Occipital lobe (tissue), 2 donors: Measurements from ENCODE around the gene ST8SIA3. TPM values are rescaled to one million over a fixed set of nuclear protein-coding genes. Genes with fewer than 3 reads are reported as not detected.

Source experiments
- DNase-seq: peaks from one replicate; lab custom pipeline; 2025; lab: John Stamatoyannopoulos, UW
- total RNA-seq: library from RNA; depleted of rRNA; stranded (reverse); fragments of >200 nt; gene quantifications from one replicate; pipeline ENCODE4 v1.2.3, GENCODE V29; 2014

Gene ST8SIA3, protein sequence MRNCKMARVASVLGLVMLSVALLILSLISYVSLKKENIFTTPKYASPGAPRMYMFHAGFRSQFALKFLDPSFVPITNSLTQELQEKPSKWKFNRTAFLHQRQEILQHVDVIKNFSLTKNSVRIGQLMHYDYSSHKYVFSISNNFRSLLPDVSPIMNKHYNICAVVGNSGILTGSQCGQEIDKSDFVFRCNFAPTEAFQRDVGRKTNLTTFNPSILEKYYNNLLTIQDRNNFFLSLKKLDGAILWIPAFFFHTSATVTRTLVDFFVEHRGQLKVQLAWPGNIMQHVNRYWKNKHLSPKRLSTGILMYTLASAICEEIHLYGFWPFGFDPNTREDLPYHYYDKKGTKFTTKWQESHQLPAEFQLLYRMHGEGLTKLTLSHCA
- 7.2 TPM for total RNA-seq

- DNase-seq: no peak
These were observed at the start of gene ST8SIA3 for GRCh38 chr18:57352271-57352701. Gene ST8SIA3 (plus strand): TSS chr18:57352557. CDS start chr18:57352847, 290 bp downstream.

DNA sequence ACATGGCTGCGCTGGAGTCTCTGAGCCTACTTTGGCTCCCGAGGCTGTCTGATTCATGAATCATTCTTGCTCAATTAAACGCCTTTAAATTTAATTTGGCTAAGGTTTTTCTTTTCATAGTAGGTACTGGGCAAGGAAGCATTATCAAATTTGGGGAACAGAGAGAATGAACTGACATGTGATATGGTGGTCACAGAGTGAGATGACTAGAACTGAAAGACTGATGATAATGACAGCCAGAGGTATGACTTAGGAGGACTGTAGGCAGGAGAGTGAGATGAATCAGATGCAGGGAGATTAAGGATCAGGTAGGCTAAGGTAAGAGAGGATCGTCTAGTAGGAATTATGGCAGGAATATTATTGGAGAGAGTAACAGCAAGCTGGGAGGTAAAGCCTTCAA lies 40.9 kb upstream of the ST8SIA3 start:
- DNase-seq: no peak

DNA sequence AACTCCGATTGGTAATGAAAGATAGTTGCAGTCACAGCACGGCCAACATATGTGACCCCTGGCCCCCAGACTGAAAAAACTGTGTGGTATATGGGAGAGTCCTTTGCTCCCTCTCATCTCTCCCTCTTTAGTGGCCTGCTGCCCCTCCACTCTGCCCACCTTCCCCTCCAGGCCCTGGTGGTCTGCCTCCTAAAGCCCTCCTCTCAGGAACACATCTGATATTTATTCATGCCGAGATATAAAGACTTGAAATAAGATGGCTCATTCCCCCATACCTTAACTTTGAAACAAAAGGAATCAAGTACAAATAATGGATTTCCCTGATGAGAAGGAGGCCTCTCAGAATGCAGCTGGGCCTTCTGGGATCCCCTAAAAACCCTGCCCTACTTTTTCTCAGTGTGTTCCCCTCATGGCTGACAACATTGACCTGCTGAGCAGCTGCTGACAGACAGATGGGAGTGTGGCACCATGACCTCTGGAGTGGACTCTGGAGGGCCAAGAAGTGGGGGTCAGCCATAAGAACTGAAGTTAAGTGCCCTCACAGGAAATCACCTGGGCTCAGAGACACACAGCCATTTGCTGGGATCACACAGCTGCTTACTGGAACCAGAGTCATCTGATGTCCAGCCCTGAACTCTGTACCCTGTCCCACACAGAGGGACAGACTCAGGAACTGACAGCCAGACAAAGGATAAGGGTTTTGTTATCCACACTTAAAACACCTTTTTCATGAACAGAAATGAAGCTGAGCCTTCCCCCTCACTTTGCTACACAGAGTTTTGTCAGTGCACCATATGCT lies 39.8 kb upstream of the ST8SIA3 start:
- DNase-seq: no peak

- no peak for DNase-seq
These were observed 31.8 kb upstream of the ST8SIA3 start for GRCh38 chr18:57320603-57321002.

- no peak for DNase-seq
These were observed 26.7 kb upstream of the ST8SIA3 start for GRCh38 chr18:57325491-57326166.

- DNase-seq: no peak
These were observed 25.5 kb upstream of the ST8SIA3 start for GRCh38 chr18:57326718-57327323.

DNA sequence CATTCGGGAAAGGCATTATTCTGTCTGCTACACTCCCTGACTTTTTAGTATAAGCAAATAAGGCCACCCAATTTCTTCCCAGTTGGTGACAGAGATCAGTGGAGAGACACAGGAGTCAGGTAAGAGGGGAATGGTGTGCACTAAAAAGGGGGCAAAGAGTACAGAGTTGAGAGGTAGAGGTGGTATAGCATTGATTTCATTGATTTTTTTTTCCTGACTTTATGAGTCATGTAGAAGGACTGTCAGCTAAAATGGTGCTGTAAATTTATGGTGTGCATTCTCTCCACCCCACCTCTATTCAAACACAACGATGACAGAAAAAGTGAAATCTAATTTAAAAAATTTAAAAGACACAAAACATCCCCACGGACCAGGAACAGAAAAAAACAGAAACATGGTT lies 23.7 kb upstream of the ST8SIA3 start:
- no peak for DNase-seq

DNA sequence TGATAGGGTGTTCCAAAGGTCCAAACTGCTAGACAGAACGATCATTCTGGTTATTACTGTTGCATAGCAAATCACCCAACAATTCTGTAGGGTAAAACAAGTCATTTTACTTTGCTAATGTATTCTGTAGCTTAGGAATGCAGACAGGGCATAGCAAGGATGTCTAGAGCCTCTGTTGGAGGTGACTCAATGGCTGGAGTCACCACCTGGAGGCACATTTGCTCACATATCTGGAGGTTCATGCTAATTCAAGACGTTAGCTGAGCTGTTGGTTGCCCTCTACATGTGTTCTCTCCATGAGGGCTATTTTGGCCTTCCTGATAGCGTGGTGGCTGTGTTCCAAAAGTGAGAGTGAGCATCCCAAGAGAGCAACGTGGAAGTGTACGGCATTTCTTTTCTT lies 22.5 kb upstream of the ST8SIA3 start:
- DNase-seq: no peak

DNA sequence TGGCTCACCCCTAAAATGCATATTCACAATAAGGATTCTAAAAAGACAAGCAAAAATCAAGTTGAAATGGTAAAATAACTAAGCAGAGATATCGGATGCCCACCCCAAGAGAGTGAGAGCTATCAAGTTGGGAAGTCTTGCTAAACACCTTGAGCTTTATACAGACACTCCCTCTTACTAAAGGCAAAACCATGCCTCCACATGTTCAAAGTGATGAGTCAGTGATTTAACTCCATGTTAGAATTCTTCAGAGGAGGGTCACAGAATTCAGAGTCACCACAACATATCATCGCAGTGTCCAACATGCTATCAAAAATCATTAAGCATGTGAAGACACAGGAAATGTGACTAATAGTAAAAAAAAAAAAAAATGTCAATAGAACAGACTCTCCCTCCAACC lies 20.6 kb upstream of the ST8SIA3 start:
- no peak for DNase-seq

- DNase-seq: no peak
These were observed 18.4 kb upstream of the ST8SIA3 start for GRCh38 chr18:57333940-57334339.

- no peak for DNase-seq
These were observed 18.0 kb upstream of the ST8SIA3 start for GRCh38 chr18:57334383-57334782.

GRCh38 chr18:57336343-57336742 lies 16.0 kb upstream of the ST8SIA3 start:
- no peak for DNase-seq

GRCh38 chr18:57337890-57338289 lies 14.5 kb upstream of the ST8SIA3 start:
- no peak for DNase-seq

GRCh38 chr18:57343833-57344232 lies 8.5 kb upstream of the ST8SIA3 start:
- no peak for DNase-seq

DNA sequence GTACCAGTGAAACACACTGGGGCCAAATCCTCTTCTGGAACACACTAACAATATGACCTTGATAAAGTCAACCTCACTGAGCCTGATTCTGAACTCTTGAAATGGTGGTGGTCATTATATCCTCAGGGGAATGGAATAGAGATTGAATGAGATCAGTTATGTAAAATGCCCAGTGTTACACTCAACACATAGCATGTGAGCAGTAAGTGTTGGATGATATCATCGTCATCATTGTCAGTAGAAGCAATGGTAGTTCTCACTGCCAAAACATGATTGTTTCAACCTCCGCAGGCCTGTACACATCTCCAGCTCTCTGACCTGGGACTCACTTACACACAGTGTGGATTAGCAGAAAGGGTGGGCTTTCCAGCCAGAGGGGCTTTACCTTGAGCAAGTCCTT lies 5.5 kb upstream of the ST8SIA3 start:
- DNase-seq: no peak

DNA sequence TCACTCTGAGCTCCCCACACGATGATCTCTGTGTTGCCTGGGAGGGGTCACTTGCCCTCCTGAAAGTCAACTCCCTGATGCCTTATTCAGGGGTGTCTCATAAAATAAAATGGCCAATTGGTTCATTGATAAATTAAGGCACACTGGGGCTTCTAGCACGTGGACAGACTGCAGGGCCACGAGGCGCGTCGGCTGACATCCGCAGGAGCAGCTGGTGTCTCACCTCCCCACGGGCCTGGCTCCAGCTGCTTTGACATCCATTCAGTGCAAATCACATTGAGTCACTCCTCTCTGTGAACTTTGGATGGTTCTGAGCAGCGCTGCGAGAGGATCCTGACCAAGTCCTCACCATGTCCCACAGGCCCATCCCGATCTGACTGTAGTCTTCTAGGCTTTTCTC lies 4.6 kb upstream of the ST8SIA3 start:
- no peak for DNase-seq

DNA sequence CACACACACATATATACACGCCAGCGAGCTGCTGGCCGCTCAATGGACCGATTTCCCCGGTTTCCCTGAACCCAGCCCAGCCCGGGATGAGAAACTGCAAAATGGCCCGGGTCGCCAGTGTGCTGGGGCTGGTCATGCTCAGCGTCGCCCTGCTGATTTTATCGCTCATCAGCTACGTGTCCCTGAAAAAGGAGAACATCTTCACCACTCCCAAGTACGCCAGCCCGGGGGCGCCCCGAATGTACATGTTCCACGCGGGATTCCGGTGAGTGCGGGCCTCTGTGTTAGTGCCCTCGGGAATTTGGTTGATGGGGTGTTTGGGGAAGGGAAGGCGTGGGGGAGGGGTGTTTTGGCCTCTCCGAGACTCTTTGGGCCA lies 392 bp downstream of the ST8SIA3 start:
- peak; percentile 11 for DNase-seq

DNA sequence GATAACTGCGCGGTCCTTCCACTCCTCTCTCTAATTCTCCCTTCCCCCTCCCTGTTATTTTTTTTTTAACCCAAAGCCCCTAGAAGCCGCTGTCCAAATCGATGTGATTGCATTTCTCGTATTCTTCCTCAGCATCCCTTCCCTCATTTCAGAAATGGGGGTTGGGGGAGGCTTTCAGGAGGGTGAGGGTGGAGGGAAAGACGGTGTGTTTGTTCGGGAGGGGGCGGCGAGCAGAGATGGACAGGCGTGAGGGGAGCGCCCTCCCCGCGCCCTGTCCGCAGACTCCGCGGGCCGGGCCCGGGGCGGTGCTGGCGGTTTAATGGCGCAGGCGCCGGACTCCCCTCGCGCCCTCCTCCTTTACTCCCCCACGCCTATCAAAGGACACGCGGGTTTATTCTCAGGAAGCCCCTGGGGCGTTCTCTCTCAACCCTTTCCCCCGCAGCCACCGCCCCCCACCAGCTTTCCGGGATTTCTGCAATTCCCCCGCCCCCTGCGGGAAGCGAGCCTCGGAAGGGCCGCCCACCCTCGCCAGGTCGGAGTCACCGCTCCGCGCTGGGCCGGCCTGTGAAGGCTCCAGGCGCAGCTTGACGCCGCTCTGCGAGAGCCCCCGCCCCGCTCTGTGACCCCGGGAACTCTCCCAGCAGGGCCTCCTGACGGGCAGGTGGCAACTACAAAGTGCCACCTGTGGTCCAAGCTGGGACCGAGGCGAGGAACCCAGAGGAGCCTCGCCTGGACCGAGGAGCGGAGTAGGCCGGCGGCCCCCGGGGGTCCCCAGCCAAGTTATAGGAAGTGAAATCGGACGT lies 981 bp downstream of the ST8SIA3 start:
- no peak for DNase-seq

GRCh38 chr18:57353940-57354461 lies 1.6 kb downstream of the ST8SIA3 start:
- DNase-seq: peak; percentile 43

DNA sequence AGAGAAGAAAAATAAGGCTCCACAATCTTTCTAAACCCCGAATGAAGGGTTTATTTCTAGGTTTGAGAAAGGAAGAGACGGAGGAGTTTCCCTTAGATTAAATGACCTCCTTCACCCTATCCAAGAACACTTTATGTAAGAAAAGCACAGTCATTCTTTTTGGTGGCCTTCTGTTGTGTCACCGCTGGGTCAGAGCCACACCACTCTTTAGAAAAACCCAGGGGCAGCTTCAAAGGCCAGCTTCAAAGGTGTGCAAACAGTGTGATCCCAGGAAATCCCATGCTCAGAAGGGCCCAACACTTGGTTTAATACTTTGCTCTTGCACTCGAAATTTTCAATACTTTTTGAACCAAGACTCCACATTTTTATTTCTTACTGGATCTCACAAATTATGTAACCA lies 7.1 kb downstream of the ST8SIA3 start:
- no peak for DNase-seq

DNA sequence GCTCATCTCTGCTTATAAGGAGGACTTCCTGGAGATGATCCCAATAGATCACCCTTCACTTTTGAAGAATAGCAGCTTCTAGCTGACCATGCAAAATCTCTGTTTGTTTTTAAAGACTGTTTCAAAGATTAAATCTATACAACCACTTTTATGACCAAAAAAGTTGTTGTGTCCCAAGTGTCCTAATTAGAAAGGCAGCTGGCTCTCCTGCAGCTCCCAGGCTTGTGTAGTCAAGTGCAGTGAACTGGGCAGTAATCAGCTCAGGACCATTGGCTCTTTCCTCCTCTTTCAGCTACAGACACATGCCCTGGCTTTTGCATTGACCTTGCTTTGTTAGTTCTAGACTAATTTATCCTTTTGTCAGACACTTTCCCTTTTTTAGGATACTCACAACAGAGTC lies 10.4 kb downstream of the ST8SIA3 start:
- DNase-seq: no peak
